WI38 (cell line): Measurements from ENCODE around the gene ZYX.

Source experiments
- H3K4me3 ChIP-seq: 2 replicates; pipeline ENCODE4 v1.5.1; 2011; ENCODE audit warnings: low read depth, mild to moderate bottlenecking, control low read depth, low read length
- TF ChIP-seq, protein P1 (sequence below): IDR thresholded peaks from 2 replicates; pipeline ENCODE4 v1.5.1; 2012; ENCODE audit warnings: low read depth, mild to moderate bottlenecking, control low read depth, low read length

The ZYX gene

DNA sequence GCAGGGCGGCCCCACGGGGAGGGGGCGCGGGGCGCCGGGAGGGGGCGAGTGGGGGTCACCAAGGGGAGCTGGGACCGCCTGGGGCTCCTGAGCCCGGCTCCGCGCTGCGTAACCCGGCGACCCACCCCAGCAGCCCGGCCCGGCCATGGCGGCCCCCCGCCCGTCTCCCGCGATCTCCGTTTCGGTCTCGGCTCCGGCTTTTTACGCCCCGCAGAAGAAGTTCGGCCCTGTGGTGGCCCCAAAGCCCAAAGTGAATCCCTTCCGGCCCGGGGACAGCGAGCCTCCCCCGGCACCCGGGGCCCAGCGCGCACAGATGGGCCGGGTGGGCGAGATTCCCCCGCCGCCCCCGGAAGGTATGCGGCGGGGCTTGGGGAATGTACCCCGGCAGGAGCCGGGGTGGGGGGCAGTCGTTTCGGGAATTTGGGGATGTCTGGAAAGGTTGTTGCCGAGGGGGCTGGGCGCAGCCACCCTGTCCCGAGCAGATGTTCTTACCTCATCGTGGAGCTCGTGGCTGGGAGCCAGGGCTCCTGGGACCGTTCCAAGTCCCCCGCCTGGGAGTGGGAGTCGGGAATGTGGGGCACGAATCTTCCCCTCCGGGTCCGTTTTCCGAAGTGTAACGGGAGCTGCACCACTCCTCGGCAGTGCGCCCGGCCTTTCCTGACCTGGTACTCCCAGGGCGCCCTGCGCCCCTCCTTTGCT, 431 bp downstream of the ZYX start:
- H3K4me3 ChIP-seq = peak overlapping the region; percentile 96
- TF ChIP-seq, protein P1, sequence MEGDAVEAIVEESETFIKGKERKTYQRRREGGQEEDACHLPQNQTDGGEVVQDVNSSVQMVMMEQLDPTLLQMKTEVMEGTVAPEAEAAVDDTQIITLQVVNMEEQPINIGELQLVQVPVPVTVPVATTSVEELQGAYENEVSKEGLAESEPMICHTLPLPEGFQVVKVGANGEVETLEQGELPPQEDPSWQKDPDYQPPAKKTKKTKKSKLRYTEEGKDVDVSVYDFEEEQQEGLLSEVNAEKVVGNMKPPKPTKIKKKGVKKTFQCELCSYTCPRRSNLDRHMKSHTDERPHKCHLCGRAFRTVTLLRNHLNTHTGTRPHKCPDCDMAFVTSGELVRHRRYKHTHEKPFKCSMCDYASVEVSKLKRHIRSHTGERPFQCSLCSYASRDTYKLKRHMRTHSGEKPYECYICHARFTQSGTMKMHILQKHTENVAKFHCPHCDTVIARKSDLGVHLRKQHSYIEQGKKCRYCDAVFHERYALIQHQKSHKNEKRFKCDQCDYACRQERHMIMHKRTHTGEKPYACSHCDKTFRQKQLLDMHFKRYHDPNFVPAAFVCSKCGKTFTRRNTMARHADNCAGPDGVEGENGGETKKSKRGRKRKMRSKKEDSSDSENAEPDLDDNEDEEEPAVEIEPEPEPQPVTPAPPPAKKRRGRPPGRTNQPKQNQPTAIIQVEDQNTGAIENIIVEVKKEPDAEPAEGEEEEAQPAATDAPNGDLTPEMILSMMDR = no peak

DNA sequence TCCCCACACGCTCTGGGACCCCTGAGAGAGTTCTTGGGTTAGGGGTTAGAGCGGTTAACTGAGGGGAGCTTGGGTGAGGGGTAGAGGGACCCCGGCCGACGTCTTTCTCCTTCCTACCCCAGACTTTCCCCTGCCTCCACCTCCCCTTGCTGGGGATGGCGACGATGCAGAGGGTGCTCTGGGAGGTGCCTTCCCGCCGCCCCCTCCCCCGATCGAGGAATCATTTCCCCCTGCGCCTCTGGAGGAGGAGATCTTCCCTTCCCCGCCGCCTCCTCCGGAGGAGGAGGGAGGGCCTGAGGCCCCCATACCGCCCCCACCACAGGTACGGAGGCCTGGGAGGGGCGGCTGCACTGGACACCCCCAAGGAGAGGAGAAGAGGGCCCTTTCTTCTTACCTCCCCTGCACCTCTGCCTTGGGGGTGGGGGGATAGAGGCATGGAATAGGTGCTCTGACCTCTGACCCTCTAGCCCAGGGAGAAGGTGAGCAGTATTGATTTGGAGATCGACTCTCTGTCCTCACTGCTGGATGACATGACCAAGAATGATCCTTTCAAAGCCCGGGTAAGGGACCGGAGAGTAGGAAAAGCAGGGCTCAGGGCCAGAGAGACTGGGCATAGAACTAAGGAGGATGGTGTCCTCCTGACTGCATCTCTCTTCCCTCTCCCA, 1.1 kb downstream of the ZYX start:
- TF ChIP-seq, protein P1 = no peak
- H3K4me3 ChIP-seq = peak overlapping the region; percentile 96

DNA sequence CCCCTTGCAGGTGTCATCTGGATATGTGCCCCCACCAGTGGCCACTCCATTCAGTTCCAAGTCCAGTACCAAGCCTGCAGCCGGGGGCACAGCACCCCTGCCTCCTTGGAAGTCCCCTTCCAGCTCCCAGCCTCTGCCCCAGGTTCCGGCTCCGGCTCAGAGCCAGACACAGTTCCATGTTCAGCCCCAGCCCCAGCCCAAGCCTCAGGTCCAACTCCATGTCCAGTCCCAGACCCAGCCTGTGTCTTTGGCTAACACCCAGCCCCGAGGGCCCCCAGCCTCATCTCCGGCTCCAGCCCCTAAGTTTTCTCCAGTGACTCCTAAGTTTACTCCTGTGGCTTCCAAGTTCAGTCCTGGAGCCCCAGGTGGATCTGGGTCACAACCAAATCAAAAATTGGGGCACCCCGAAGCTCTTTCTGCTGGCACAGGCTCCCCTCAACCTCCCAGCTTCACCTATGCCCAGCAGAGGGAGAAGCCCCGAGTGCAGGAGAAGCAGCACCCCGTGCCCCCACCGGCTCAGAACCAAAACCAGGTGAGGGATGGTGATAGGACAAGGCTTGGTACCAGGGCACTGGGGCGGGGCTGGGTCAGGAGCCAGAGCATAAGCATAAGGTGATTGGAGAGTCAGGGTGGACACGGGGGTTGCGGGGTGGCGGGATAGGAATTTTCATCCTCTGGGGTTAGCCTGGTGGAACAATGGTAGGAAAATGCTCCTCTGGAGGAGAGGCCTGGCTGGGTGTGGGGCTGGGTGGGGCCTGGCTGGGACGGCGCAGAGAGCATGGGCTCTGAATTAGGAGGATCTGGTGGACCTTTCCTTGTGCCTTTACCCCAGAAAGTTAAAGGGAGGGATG, 1.9 kb downstream of the ZYX start:
- H3K4me3 ChIP-seq = peak overlapping the region; percentile 96
- TF ChIP-seq, protein P1 = no peak

DNA sequence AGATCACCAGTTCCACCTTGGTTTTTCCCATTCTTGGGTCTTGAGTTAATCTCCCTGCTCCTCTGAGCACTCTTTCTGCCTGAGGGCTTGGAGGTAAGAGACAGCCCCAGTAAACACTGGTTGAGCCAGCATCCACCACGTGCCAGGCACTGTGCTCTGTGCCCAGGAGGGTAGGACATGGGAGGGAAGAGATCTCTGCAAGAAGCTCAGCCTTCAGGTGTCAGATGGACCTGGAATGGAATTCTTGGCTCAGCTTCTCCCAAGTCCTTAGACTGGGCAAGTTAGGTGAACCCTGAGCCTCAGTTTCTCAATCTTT, 2.5 kb downstream of the ZYX start:
- peak overlapping the region; percentile 96 for H3K4me3 ChIP-seq
- TF ChIP-seq, protein P1 = no peak

DNA sequence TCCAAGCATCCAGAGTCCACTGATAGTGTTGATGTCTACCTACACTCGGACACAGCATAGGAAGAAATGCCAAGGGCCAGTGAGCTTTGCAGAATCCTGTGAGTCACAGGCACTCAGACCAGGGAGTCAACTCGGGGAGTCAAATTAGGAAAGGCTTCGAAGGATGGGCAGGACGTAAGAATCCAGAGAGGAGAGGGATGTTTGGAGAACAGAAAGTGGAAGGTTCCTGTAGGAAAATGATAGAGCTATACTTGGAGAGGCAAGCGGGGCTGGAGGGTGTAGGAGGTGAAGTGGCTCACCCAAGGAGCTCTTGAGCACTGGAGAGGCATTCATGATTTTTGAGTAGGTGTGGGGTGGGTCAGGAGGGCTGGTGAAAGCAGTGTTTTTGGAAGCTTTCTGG, 3.0 kb downstream of the ZYX start:
- H3K4me3 ChIP-seq = peak overlapping the region; percentile 96
- TF ChIP-seq, protein P1 = no peak

DNA sequence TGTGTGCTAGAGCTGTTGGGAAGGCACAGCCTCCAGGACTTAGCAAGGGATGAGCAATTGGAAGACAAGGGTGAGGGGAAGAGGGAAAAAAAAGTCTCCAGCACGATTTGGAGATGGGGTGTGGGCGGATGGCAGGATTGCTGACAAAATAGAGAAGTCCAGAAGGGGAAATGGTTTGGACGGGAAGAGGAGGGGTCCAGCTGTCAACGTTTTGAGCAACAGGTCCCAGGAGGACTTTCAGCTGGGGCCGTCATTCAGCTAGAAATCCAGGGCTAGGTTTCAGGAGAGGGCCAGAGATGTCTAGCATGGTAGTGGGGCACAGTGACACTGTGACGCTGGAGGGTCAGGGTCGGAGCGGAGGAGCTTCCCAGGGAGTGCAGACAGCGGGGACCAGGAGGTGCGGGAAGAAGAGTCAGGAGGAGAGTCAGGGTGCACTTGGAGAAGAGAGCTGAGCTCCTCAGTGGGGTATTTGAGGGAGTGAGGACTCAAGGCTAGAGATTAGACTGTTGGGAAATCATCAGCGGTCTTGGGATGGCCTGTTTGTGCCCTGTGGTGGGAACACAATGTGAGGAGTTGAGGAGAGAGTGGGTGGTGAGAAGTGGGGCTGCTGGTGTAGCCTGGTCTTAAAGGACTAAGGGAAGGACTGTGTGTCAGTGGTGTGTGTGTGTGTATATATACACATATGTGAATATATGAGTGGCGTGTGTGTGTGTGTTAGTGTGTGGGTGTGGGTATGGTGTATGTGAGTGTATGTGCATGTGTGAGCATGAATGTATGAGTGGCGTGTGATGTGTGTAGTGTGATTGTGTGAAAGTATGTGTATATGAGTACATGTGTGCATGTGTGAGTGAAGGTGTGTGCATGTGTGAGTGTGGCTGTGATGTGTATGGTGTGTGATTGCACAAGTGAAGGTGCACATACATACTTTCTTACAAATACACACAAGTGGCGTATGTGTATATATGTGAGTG, 3.8 kb downstream of the ZYX start:
- peak overlapping the region; percentile 96 for H3K4me3 ChIP-seq
- TF ChIP-seq, protein P1 = no peak
